H1 (cell line): ENCODE data around the gene LY6G6C. TPM values are rescaled to one million over a fixed set of nuclear protein-coding genes. Genes with fewer than 3 reads are reported as not detected.

Source experiments
- CTCF ChIA-PET: fragments of 300-600 bp; sonication (Branson Sonifier 250); formaldehyde crosslinking; loops from one replicate; lab custom pipeline; 2021; ENCODE audit not compliant: partially characterized antibody; lab: Charles Lee
- POLR2A ChIA-PET: fragments of 300-600 bp; sonication (Branson Sonifier 250); formaldehyde crosslinking; loops from one replicate; lab custom pipeline; 2021; ENCODE audit warnings: inconsistent platforms; ENCODE audit not compliant: partially characterized antibody; lab: Charles Lee
- DNase-seq, 2 experiments: peaks; one replicate each; pipeline versions ENCODE4 v3.0.0 to v3.0.0-alpha.2; 2010 to 2022; ENCODE audit warnings: low spot score in 2 of 2, low read depth in 1 of 2, mixed read lengths in 1 of 2
- FAIRE-seq: peaks from 2 replicates; lab custom pipeline; 2011; peaks lifted over from hg19 to GRCh38; lab: Jason Lieb, UNC
- H2AFZ ChIP-seq: 2 replicates; pipeline ENCODE4 v1.8.1; 2012; ENCODE audit warnings: low read length, inconsistent platforms
- H2AK5ac ChIP-seq: 2 replicates; pipeline ENCODE4 v1.6.1; 2013; ENCODE audit warnings: low read depth, low read length
- H2BK120ac ChIP-seq: replicated peaks from 2 replicates; pipeline ENCODE3; 2013; ENCODE audit warnings: low read depth, low read length, inconsistent platforms
- H2BK12ac ChIP-seq: 2 replicates; pipeline ENCODE4 v1.6.1; 2013; ENCODE audit warnings: low read depth, low read length
- H2BK15ac ChIP-seq: 2 replicates; pipeline ENCODE4 v1.6.1; 2013; ENCODE audit warnings: low read length
- H2BK20ac ChIP-seq: 2 replicates; pipeline ENCODE4 v1.6.1; 2013; ENCODE audit warnings: low read length
- H2BK5ac ChIP-seq: 2 replicates; pipeline ENCODE4 v1.6.1; 2013; ENCODE audit warnings: low read depth, low read length
- H3K14ac ChIP-seq: 2 replicates; pipeline ENCODE4 v1.6.1; 2013; ENCODE audit warnings: inconsistent platforms; ENCODE audit not compliant: insufficient read length
- H3K18ac ChIP-seq: 2 replicates; pipeline ENCODE4 v1.6.1; 2013; ENCODE audit warnings: low read length; ENCODE audit errors: extremely low read depth
- H3K23ac ChIP-seq: 2 replicates; pipeline ENCODE4 v1.6.1; 2013; ENCODE audit warnings: inconsistent platforms; ENCODE audit not compliant: insufficient read length
- H3K23me2 ChIP-seq: 2 replicates; pipeline ENCODE4 v1.6.1; 2013; ENCODE audit warnings: low read depth, low read length
- H3K27ac ChIP-seq: 2 replicates; pipeline ENCODE4 v1.6.1; 2011; ENCODE audit warnings: low read depth, low read length, inconsistent platforms
- H3K27me3 ChIP-seq, 4 experiments: replicated peaks in 1 of 4; 1 replicate in 1 of 4; 2 replicates in 3 of 4; pipeline versions ENCODE4 v1.6.1 to v1.8.1; 2011 to 2013; ENCODE audit warnings: low read length in 3 of 4, mild to moderate bottlenecking in 3 of 4, inconsistent platforms in 2 of 4, mixed read lengths in 2 of 4, moderate library complexity in 1 of 4; ENCODE audit not compliant: control insufficient read depth in 3 of 4, insufficient read depth in 3 of 4; ENCODE audit errors: extremely low read depth in 1 of 4
- H3K36me3 ChIP-seq, 4 experiments: 2 replicates each; pipeline versions ENCODE4 v1.6.1 to v1.8.1; 2011 to 2013; ENCODE audit warnings: mild to moderate bottlenecking in 4 of 4, low read length in 3 of 4, moderate library complexity in 2 of 4, control low read depth in 1 of 4, inconsistent platforms in 1 of 4; ENCODE audit not compliant: insufficient read depth in 4 of 4, control insufficient read depth in 2 of 4
- H3K4ac ChIP-seq: replicated peaks from 2 replicates; pipeline ENCODE3; 2013; ENCODE audit warnings: low read length, low read depth, mixed read lengths, inconsistent platforms; ENCODE audit not compliant: insufficient read length
- H3K4me1 ChIP-seq, 4 experiments: replicated peaks in 1 of 4; 1 replicate in 1 of 4; 2 replicates in 3 of 4; pipeline versions ENCODE4 v1.6.1 to v1.8.1; 2011 to 2013; ENCODE audit warnings: low read length in 3 of 4, inconsistent platforms in 2 of 4, mixed read lengths in 1 of 4; ENCODE audit not compliant: insufficient read depth in 4 of 4, control insufficient read depth in 3 of 4
- H3K4me2 ChIP-seq, 2 experiments: 2 replicates each; pipeline versions ENCODE4 v1.6.1 to v1.8.1; 2011 to 2013; ENCODE audit warnings: low read depth in 2 of 2, low read length in 2 of 2, control low read depth in 1 of 2, inconsistent platforms in 1 of 2, mild to moderate bottlenecking in 1 of 2; ENCODE audit not compliant: insufficient read depth in 1 of 2
- H3K4me3 ChIP-seq, 4 experiments: fragments of 200-600, 300-600 bp in 1 of 4; sonication (generic), shearing (Covaris generic), sonication (Bioruptor Twin) in 1 of 4; 2 replicates each; pipeline versions ENCODE4 v1.5.1 to v1.8.1; 2011 to 2016; ENCODE audit warnings: low read length in 4 of 4, low read depth in 3 of 4, control low read depth in 2 of 4, inconsistent platforms in 2 of 4, mild to moderate bottlenecking in 2 of 4, mixed read lengths in 1 of 4, moderate library complexity in 1 of 4; ENCODE audit not compliant: insufficient read depth in 2 of 4; ENCODE audit errors: extremely low read depth in 1 of 4
- H3K56ac ChIP-seq: replicated peaks from 2 replicates; pipeline ENCODE3; 2013; ENCODE audit warnings: low read depth, mild to moderate bottlenecking, mixed read lengths, low read length, inconsistent platforms; ENCODE audit not compliant: insufficient read length
- H3K79me1 ChIP-seq: 2 replicates; pipeline ENCODE4 v1.6.1; 2013; ENCODE audit warnings: low read depth, low read length, control low read depth
- H3K79me2 ChIP-seq, 2 experiments: 2 replicates each; pipeline versions ENCODE4 v1.6.1 to v1.8.1; 2012 to 2013; ENCODE audit warnings: low read length in 2 of 2, mild to moderate bottlenecking in 2 of 2, inconsistent platforms in 1 of 2; ENCODE audit not compliant: insufficient read depth in 2 of 2, control insufficient read depth in 1 of 2
- H3K9ac ChIP-seq, 4 experiments: replicated peaks in 1 of 4; 1 replicate in 1 of 4; 2 replicates in 3 of 4; pipeline versions ENCODE4 v1.6.1 to v1.8.1; 2011 to 2013; ENCODE audit warnings: low read depth in 3 of 4, low read length in 3 of 4, control low read depth in 2 of 4, mild to moderate bottlenecking in 2 of 4, moderate library complexity in 2 of 4, inconsistent platforms in 1 of 4; ENCODE audit errors: extremely low read depth in 1 of 4
- H3K9me3 ChIP-seq, 2 experiments: 2 replicates each; pipeline versions ENCODE4 v1.6.1 to v1.8.1; 2012 to 2013; ENCODE audit warnings: mild to moderate bottlenecking in 2 of 2, moderate library complexity in 2 of 2, control low read depth in 1 of 2, inconsistent platforms in 1 of 2, low read depth in 1 of 2, low read length in 1 of 2, mixed read lengths in 1 of 2; ENCODE audit not compliant: insufficient read depth in 2 of 2
- H4K20me1 ChIP-seq, 2 experiments: replicated peaks in 1 of 2; 2 replicates each; pipeline versions ENCODE3 to v1.8.1; 2011 to 2013; ENCODE audit warnings: inconsistent platforms in 2 of 2, low read length in 2 of 2, mild to moderate bottlenecking in 1 of 2; ENCODE audit not compliant: insufficient read depth in 2 of 2, control insufficient read depth in 1 of 2
- H4K5ac ChIP-seq: 2 replicates; pipeline ENCODE4 v1.6.1; 2013; ENCODE audit warnings: low read length, low read depth, mixed read lengths, inconsistent platforms; ENCODE audit not compliant: insufficient read length
- H4K8ac ChIP-seq: 2 replicates; pipeline ENCODE4 v1.8.0; 2013; ENCODE audit warnings: mild to moderate bottlenecking, moderate library complexity, low read length, inconsistent platforms; ENCODE audit not compliant: insufficient read depth; ENCODE audit errors: extremely low read depth
- H4K91ac ChIP-seq: replicated peaks from 2 replicates; pipeline ENCODE3; 2013; ENCODE audit warnings: low read length, mixed read lengths, inconsistent platforms; ENCODE audit not compliant: insufficient read length
- ATF2 ChIP-seq: IDR thresholded peaks from 2 replicates; pipeline ENCODE4 v1.6.1; 2012; ENCODE audit warnings: low read length, inconsistent platforms
- ATF3 ChIP-seq: IDR thresholded peaks from 2 replicates; pipeline ENCODE4 v1.6.1; 2011; ENCODE audit warnings: low read depth, mild to moderate bottlenecking, low read length; ENCODE audit not compliant: insufficient read depth
- BCL11A ChIP-seq, 2 experiments: IDR thresholded peaks; one replicate each; pipeline ENCODE4 v1.6.1; 2011; ENCODE audit warnings: low read depth in 2 of 2, low read length in 2 of 2, mild to moderate bottlenecking in 2 of 2
- CEBPB ChIP-seq: IDR thresholded peaks from 2 replicates; pipeline ENCODE4 v1.6.1; 2012; ENCODE audit warnings: low read depth, low read length
- CHD2 ChIP-seq: IDR thresholded peaks from 2 replicates; pipeline ENCODE4 v1.6.1; 2012; ENCODE audit warnings: low read length, improper control_type of control experiment
- EGR1 ChIP-seq: IDR thresholded peaks from 2 replicates; pipeline ENCODE4 v1.6.1; 2011; ENCODE audit warnings: low read depth, low read length, borderline replicate concordance
- JUN ChIP-seq: IDR thresholded peaks from 2 replicates; pipeline ENCODE4 v1.6.1; 2011; ENCODE audit warnings: low read depth, mild to moderate bottlenecking, improper control_type of control experiment, low read length
- MAX ChIP-seq: IDR thresholded peaks from 2 replicates; pipeline ENCODE4 v1.6.1; 2012; ENCODE audit warnings: inconsistent platforms
- SAP30 ChIP-seq: fragments of 300-600 bp; sonication (generic); IDR thresholded peaks from 2 replicates; pipeline ENCODE4 v1.7.1; 2012; ENCODE audit warnings: low read length, moderate library complexity, mild to moderate bottlenecking, inconsistent platforms; ENCODE audit not compliant: insufficient read depth, insufficient replicate concordance
- TBP ChIP-seq: IDR thresholded peaks from 2 replicates; pipeline ENCODE4 v1.6.1; 2011; ENCODE audit warnings: low read depth, low read length, improper control_type of control experiment
- TEAD4 ChIP-seq: IDR thresholded peaks from 2 replicates; pipeline ENCODE4 v1.6.1; 2012; ENCODE audit warnings: low read depth, low read length, inconsistent platforms, mixed read lengths
- WGBS, 2 experiments: shearing (Covaris generic) in 1 of 2; methylation state at CpG; one replicate each; pipeline versions ENCODE4 v1.1.6 to v1.1.7; 2013 to 2015; ENCODE audit warnings: low lambda C conversion rate in 2 of 2, mixed read lengths in 2 of 2, inconsistent platforms in 1 of 2, low coverage in 1 of 2, missing lambda C conversion rate in 1 of 2; ENCODE audit not compliant: insufficient replicate concordance in 2 of 2, insufficient coverage in 1 of 2, insufficient read length in 1 of 2; ENCODE audit errors: extremely low coverage in 1 of 2, missing lambda C conversion rate in 1 of 2; 5-methylcytosine and 5-hydroxymethylcytosine counted together
- polyA plus RNA-seq, 7 experiments: library from polyadenylated mRNA; depleted of rRNA in 3 of 7; stranded (reverse) in 5 of 7; unstranded in 2 of 7; fragments of >200 nt in 5 of 7; fragments of 200-250 nt in 2 of 7; gene quantifications; 1 replicate in 5 of 7; 2 replicates in 1 of 7; 4 replicates in 1 of 7; pipeline versions ENCODE4 v1.2.1 to v1.2.3, GENCODE V29; 2011 to 2013; ENCODE audit warnings: missing spikeins in 2 of 7, mixed read lengths in 2 of 7
- total RNA-seq: library from RNA; stranded (reverse); fragmentation: NEBNext Ultra II Directional; extraction: Animal tissue kit (Norgen Biotek cat#: 25700); gene quantifications from 2 replicates; pipeline ENCODE4 v1.2.1, GENCODE V29; 2021

LY6G6C gene
- total and polyA plus RNA-seq, 2 of the 8 experiments (the other 6 are each of a cell fraction or from before 2014, with no cell fraction given): 0.23 TPM; not detected in 1

- H3K4me2 ChIP-seq: no peak overlapping the region
- ChIA-PET CTCF (interaction anchor here (1.2 to 3.7 kb wide), 3 partner anchors 9 to 43 kb away, joined by 3 to 18 read pairs (median 4); no protein-coding TSS in a partner anchor), POLR2A (interaction anchor here (0.6 to 3.5 kb wide), 5 partner anchors 9 to 549 kb away, joined by 3 to 10 read pairs (median 6); partner anchors contain the start of gene MSH5)
Observed at GRCh38 chr6:31720196-31720770, 1.3 kb downstream of the LY6G6C start.

More at GRCh38 chr6:31720196-31720770, 1.3 kb downstream of the LY6G6C start:
- 86% methylated on average over 5 of the region's 5 CpGs; no CpG with 5 or more reads in 1 of the 2 experiments for WGBS, 2 experiments
- Histone ChIP-seq H3K27me3 (no peaks in the 10 kb centered on the region), H3K23me2 (no peaks in the 10 kb centered on the region), H3K4me3 (no peak overlapping the region), H2AK5ac (no peak overlapping the region), H4K5ac (no peak overlapping the region), H4K20me1 (no peaks in the 10 kb centered on the region), H3K56ac (no peak overlapping the region), H2AFZ (no peak overlapping the region), H2BK120ac (no peak overlapping the region), H3K18ac (no peak overlapping the region), H3K14ac (no peak overlapping the region), H4K8ac (no peak overlapping the region), H3K79me1 (no peaks in the 10 kb centered on the region), H3K23ac (no peak overlapping the region), H2BK15ac (0 out of 2 replicates have a peak overlapping the region, but pooled peaks have one; percentile 8)
- FAIRE-seq: no peak
- TF ChIP-seq ATF3: no peak
- TF ChIP-seq ATF2: no peak
- TF ChIP-seq CEBPB: no peak
- no peak for TF ChIP-seq TEAD4
- TF ChIP-seq MAX: no peak
- no peak for TF ChIP-seq BCL11A (IDR thresholded peaks at IDR 0.05; ENCODE audit: low read depth in 2 of 2, low read length in 2 of 2)
- no peak for TF ChIP-seq CHD2
- TF ChIP-seq EGR1: no peak
- no peak for TF ChIP-seq SAP30
- no peak for TF ChIP-seq TBP
- TF ChIP-seq JUN: no peak
- TF ChIP-seq, all 59 proteins: peak for 0
- Histone ChIP-seq H3K4ac (no peak overlapping the region), H2BK20ac (no peak overlapping the region; the same call in 1 of the 2 replicates), H3K27ac (no peak overlapping the region), H2BK12ac (peak overlapping the region; percentile 81; the same call in 1 of the 2 replicates), H3K36me3 (no peaks in the 10 kb centered on the region), H3K9me3 (no peaks in the 10 kb centered on the region), H3K4me1 (peaks cover 2 to 19% (median 17%) of the 10 kb centered on the region in 4 experiments), H3K9ac (no peak overlapping the region), H4K91ac (peak overlapping the region; percentile 60), H2BK5ac (no peak overlapping the region), H3K79me2 (no peaks in the 10 kb centered on the region)
- DNase-seq: no peak
